DOHH2 (cell line): Measurements from ENCODE around the gene RGS17.

Experiments used
- H3F3A ChIP-seq: fragments of 200-600 bp; sonication (generic), shearing (Covaris generic); 2 replicates; pipeline ENCODE4 v1.6.0; 2016; ENCODE audit warnings: antibody characterized with exemption, mild to moderate bottlenecking; ENCODE audit not compliant: control insufficient read depth, insufficient read depth
- H3K27ac ChIP-seq: fragments of 200-600 bp; sonication (generic); 2 replicates; pipeline ENCODE4 v1.5.1; 2014; ENCODE audit warnings: low read depth, mild to moderate bottlenecking, low read length, moderate library complexity
- H3K27me3 ChIP-seq: fragments of 200-600 bp; sonication (generic); 2 replicates; pipeline ENCODE4 v1.6.1; 2014; ENCODE audit warnings: mild to moderate bottlenecking, low read length, mixed read lengths; ENCODE audit not compliant: control insufficient read depth
- H3K36me3 ChIP-seq: fragments of 200-600 bp; sonication (generic); 2 replicates; pipeline ENCODE4 v1.6.1; 2014; ENCODE audit warnings: mild to moderate bottlenecking, low read length, moderate library complexity, mixed read lengths; ENCODE audit not compliant: control insufficient read depth
- H3K4me1 ChIP-seq: fragments of 200-600 bp; sonication (generic); 2 replicates; pipeline ENCODE4 v1.6.1; 2014; ENCODE audit warnings: mild to moderate bottlenecking, low read length, mixed read lengths; ENCODE audit not compliant: control insufficient read depth
- H3K4me2 ChIP-seq: fragments of 200-600 bp; sonication (generic); 2 replicates; pipeline ENCODE4 v1.6.0; 2014; ENCODE audit warnings: mild to moderate bottlenecking, low read length, moderate library complexity
- H3K4me3 ChIP-seq: fragments of 200-600 bp; sonication (generic); 2 replicates; pipeline ENCODE4 v1.5.1; 2014; ENCODE audit warnings: mild to moderate bottlenecking, low read length, mixed read lengths
- H3K79me2 ChIP-seq: fragments of 200-600 bp; sonication (generic); 2 replicates; pipeline ENCODE4 v1.6.1; 2014; ENCODE audit warnings: mild to moderate bottlenecking, low read length, mixed read lengths; ENCODE audit not compliant: control insufficient read depth
- H3K9me2 ChIP-seq: fragments of 200-600 bp; sonication (generic); replicated peaks from 2 replicates; pipeline ENCODE4 v1.6.1; 2014; ENCODE audit warnings: mild to moderate bottlenecking, low read length, mixed read lengths; ENCODE audit not compliant: control insufficient read depth
- H3K9me3 ChIP-seq: fragments of 200-600 bp; sonication (generic); 2 replicates; pipeline ENCODE4 v1.6.1; 2014; ENCODE audit warnings: antibody characterized with exemption, low read length, mixed read lengths; ENCODE audit not compliant: control insufficient read depth, insufficient read depth
- H4K20me1 ChIP-seq: fragments of 200-600 bp; sonication (generic); 2 replicates; pipeline ENCODE4 v1.6.0; 2014; ENCODE audit warnings: low read depth, mild to moderate bottlenecking, antibody characterized with exemption, low read length, moderate library complexity; ENCODE audit not compliant: control insufficient read depth, insufficient read depth
- CTCF ChIP-seq: fragments of 200-600 bp; sonication (generic); IDR thresholded peaks from one replicate; pipeline ENCODE4 v1.5.1; 2014; ENCODE audit warnings: antibody characterized with exemption, mild to moderate bottlenecking, low read depth, low read length; ENCODE audit not compliant: poor library complexity, severe bottlenecking
- EZH2phosphoT487 ChIP-seq: fragments of 200-600 bp; sonication (generic); IDR thresholded peaks from 2 replicates; pipeline ENCODE4 v1.6.1; 2017; ENCODE audit warnings: borderline replicate concordance, mild to moderate bottlenecking, antibody characterized with exemption, low read length, moderate library complexity, mixed read lengths

Gene RGS17

DNA sequence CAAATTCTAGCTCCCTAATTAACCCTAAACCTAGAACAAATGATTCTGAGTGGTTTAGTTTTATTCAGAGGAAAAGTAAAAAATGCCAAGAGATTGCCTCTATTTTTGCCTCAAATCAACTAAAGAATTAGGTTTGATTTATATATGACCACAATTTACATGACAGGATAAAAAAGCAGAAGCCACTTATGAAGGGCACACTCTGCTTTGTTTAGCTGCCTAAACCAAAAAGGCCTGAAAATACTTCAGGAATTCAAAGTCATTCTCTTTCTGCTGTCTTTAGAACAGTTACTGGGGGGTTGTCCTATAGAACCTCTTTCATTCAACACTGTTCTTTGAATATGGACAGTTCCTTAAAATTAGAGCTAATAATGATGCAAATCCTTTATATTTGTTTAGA, 153.5 kb downstream of the RGS17 start:
- TF ChIP-seq EZH2phosphoT487, result no peak
- TF ChIP-seq CTCF, result no peak
- Histone ChIP-seq H3K9me2 (no peaks in the 10 kb centered on the region), H3K36me3 (peaks cover 98% of the 10 kb centered on the region), H3K27ac (no peak overlapping the region), H3K9me3 (no peaks in the 10 kb centered on the region), H3F3A (peaks cover 32% of the 10 kb centered on the region), H3K4me3 (no peak overlapping the region; the same call in 1 of the 2 replicates), H4K20me1 (peaks cover 54% of the 10 kb centered on the region), H3K4me1 (peaks cover 46% of the 10 kb centered on the region), H3K79me2 (peaks cover 100% of the 10 kb centered on the region), H3K4me2 (peak overlapping the region; percentile 28; the same call in 1 of the 2 replicates), H3K27me3 (no peaks in the 10 kb centered on the region)

GRCh38 chr6:152976749-152977148, 154.3 kb downstream of the RGS17 start:
- Histone ChIP-seq H3K27ac (no peak overlapping the region), H3F3A (peaks cover 40% of the 10 kb centered on the region), H3K36me3 (peaks cover 98% of the 10 kb centered on the region), H3K4me2 (peak overlapping the region; percentile 19; the same call in 1 of the 2 replicates), H3K79me2 (peaks cover 94% of the 10 kb centered on the region), H3K27me3 (no peaks in the 10 kb centered on the region), H3K4me1 (peaks cover 46% of the 10 kb centered on the region), H3K9me2 (no peaks in the 10 kb centered on the region), H3K4me3 (no peak overlapping the region), H3K9me3 (no peaks in the 10 kb centered on the region), H4K20me1 (peaks cover 56% of the 10 kb centered on the region)
- TF ChIP-seq CTCF (no peak), EZH2phosphoT487 (no peak)

DNA sequence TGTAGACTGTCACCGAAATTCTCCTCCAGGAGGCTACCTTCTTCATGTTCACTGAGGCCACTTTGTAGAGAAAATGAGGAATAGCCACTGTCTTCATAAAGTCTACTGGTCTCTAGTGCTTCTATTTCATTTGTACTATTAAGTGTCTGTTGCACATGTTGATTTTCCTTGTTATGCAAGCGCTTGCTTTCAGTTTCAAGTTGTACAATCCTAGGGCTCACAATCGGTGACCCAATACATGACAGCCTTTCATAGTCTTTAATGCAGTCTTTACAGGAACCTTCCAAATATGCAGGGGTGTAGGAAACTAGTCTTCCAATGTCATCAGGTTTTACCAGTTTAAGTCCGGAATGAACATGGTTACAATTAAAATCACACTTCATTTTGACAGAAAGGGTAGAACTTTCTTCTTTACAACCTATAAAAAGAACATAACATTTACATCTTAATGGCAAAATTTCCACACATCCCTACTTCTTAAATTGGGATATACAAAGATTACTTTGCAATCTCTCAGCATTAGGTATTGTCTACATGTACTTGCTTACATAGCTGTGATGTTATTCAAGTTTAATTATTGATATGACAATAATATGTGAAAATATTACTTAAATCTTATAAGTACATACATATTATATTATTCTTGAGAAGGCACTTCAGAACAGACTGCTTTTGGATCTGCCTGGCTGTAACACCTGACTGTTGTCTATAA, 155.7 kb downstream of the RGS17 start:
- Histone ChIP-seq H3K9me3 (no peaks in the 10 kb centered on the region), H3K9me2 (no peaks in the 10 kb centered on the region), H3K79me2 (peaks cover 80% of the 10 kb centered on the region), H3K4me3 (no peak overlapping the region), H3K36me3 (peaks cover 99% of the 10 kb centered on the region), H3K27me3 (no peaks in the 10 kb centered on the region), H3K27ac (no peak overlapping the region), H3K4me2 (0 out of 2 replicates have a peak overlapping the region, but pooled peaks have one; percentile 6), H4K20me1 (peaks cover 46% of the 10 kb centered on the region), H3K4me1 (peaks cover 39% of the 10 kb centered on the region), H3F3A (peaks cover 54% of the 10 kb centered on the region)
- TF ChIP-seq CTCF (no peak), EZH2phosphoT487 (no peak)
